NCI-H1417 (cell line): ENCODE results near the gene NR1H4.
"Not testable (repeated sequence)": the region's sequence is repeated elsewhere in the genome, so short reads cannot be mapped to it uniquely, and the experiment has no call there.

Experiments used
- DNase-seq, 3 experiments: peaks; one replicate each; lab custom pipeline; 2025; lab: John Stamatoyannopoulos, UW

NR1H4 gene

GRCh38 chr12:100473050-100473715 is 483 bp upstream of the NR1H4 start:
- DNase-seq = no peak

GRCh38 chr12:100474617-100475016 is 951 bp downstream of the NR1H4 start:
- DNase-seq = no peak

- DNase-seq = no peak
Measured at GRCh38 chr12:100476013-100476751, 2.5 kb downstream of the NR1H4 start.

- no peak for DNase-seq
Measured at GRCh38 chr12:100481021-100481420, 7.4 kb downstream of the NR1H4 start.

GRCh38 chr12:100484183-100484886 is 10.7 kb downstream of the NR1H4 start:
- no peak for DNase-seq

GRCh38 chr12:100484891-100485471 is 11.3 kb downstream of the NR1H4 start:
- no peak for DNase-seq

- DNase-seq = no peak
Measured at GRCh38 chr12:100485983-100486382, 12.3 kb downstream of the NR1H4 start.

- no peak for DNase-seq
Measured at GRCh38 chr12:100489251-100489820, 15.7 kb downstream of the NR1H4 start.

GRCh38 chr12:100490056-100490455 is 16.4 kb downstream of the NR1H4 start:
- DNase-seq = no peak

- DNase-seq = no peak
Measured at GRCh38 chr12:100491104-100491503, 17.4 kb downstream of the NR1H4 start.

GRCh38 chr12:100493396-100494012 is 19.8 kb downstream of the NR1H4 start:
- no peak for DNase-seq

GRCh38 chr12:100494026-100494425 is 20.4 kb downstream of the NR1H4 start:
- no peak for DNase-seq

GRCh38 chr12:100494538-100494937 is 20.9 kb downstream of the NR1H4 start:
- no peak for DNase-seq

- no peak for DNase-seq
Measured at GRCh38 chr12:100497105-100497795, 23.6 kb downstream of the NR1H4 start.

- DNase-seq = no peak
Measured at GRCh38 chr12:100498141-100498540, 24.5 kb downstream of the NR1H4 start.

GRCh38 chr12:100499416-100499815 is 25.8 kb downstream of the NR1H4 start:
- no peak for DNase-seq

- DNase-seq = not testable (repeated sequence)
Measured at GRCh38 chr12:100502718-100503117, 29.1 kb downstream of the NR1H4 start.

GRCh38 chr12:100503228-100503628 is 29.6 kb downstream of the NR1H4 start:
- DNase-seq = no peak

GRCh38 chr12:100504804-100505203 is 31.1 kb downstream of the NR1H4 start:
- DNase-seq = no peak

- no peak for DNase-seq
Measured at GRCh38 chr12:100508751-100509150, 35.1 kb downstream of the NR1H4 start.

- DNase-seq = no peak
Measured at GRCh38 chr12:100512692-100513091, 39.0 kb downstream of the NR1H4 start.
